Naive B cell (primary cell): ENCODE results near the gene NCMAP. TPM values are rescaled to one million over a fixed set of nuclear protein-coding genes. Genes with fewer than 3 reads are reported as not detected.
"Not testable (repeated sequence)": the region's sequence is repeated elsewhere in the genome, so short reads cannot be mapped to it uniquely, and the experiment has no call there.

Experiments used
- ATAC-seq, 2 donors: fragments of 150-1000 bp; cut with Tn5 transposase; 2 replicates each; pipeline ENCODE4 v1.10.0; 2021; ENCODE audit warnings: low read depth in 2 of 2, mild to moderate bottlenecking in 2 of 2, moderate library complexity in 2 of 2
- DNase-seq: peaks from one replicate; pipeline ENCODE4 v3.0.0; 2022
- H3K27ac Mint-ChIP-seq, 6 donors: one replicate each; pipeline ENCODE4 v1.8.0; 2020 to 2022; ENCODE audit warnings: mild to moderate bottlenecking in 6 of 6, mixed read lengths in 6 of 6, moderate library complexity in 5 of 6, inconsistent platforms in 2 of 6
- H3K27me3 Mint-ChIP-seq, 3 donors: one replicate each; pipeline ENCODE4 v1.8.0; 2021 to 2022; ENCODE audit warnings: mixed read lengths in 3 of 3, mild to moderate bottlenecking in 1 of 3
- H3K36me3 Mint-ChIP-seq, 2 donors: one replicate each; pipeline ENCODE4 v1.8.0; 2020 to 2022; ENCODE audit warnings: mixed read lengths in 2 of 2, inconsistent platforms in 1 of 2, mild to moderate bottlenecking in 1 of 2
- H3K4me1 Mint-ChIP-seq, 3 donors: one replicate each; pipeline ENCODE4 v1.8.0; 2020 to 2022; ENCODE audit warnings: mixed read lengths in 3 of 3, inconsistent platforms in 1 of 3, mild to moderate bottlenecking in 1 of 3, moderate library complexity in 1 of 3
- H3K4me3 Mint-ChIP-seq, 8 donors: one replicate each; pipeline ENCODE4 v1.8.0; 2020 to 2022; ENCODE audit warnings: mild to moderate bottlenecking in 8 of 8, mixed read lengths in 8 of 8, moderate library complexity in 8 of 8, inconsistent platforms in 2 of 8
- H3K9me3 Mint-ChIP-seq, 7 donors: one replicate each; pipeline ENCODE4 v1.8.0; 2020 to 2022; ENCODE audit warnings: mixed read lengths in 7 of 7, mild to moderate bottlenecking in 5 of 7, inconsistent platforms in 2 of 7, moderate library complexity in 1 of 7
- polyA plus RNA-seq, 6 donors: library from polyadenylated mRNA; unstranded; fragments of 300-500 nt; fragmentation: Illumina TruSeq; gene quantifications; one replicate each; pipeline ENCODE4 v1.2.3, GENCODE V29; 2021; ENCODE audit warnings: low read depth in 6 of 6

NCMAP gene
- polyA plus RNA-seq, 6 donors from 2014 or later, result not detected

DNA sequence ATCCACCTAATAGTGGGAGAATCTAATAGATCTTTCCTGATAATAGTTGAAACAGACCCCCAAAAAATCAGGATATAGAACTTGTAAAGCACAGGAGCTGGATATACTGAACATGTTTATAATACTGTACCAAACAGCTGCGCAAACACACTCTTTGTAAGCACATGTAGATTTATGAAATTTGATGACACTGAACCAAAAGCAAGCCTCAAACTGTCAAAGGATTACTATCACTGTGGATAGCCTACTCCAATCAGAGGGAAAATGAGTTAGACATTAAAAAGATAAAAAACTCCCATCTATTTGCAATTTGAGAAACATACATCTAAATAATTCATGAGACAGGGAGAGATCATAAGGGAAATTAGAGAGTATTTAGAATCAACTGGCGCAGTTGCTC, 27.1 kb upstream of the NCMAP start:
- DNase-seq (no peak), ATAC-seq (no peak)
- peaks cover 0 to 11% of the 10 kb centered on the region in 2 donors for H3K36me3 Mint-ChIP-seq
- H3K9me3 Mint-ChIP-seq, result no peaks in the 10 kb centered on the region
- H3K27me3 Mint-ChIP-seq, result no peaks in the 10 kb centered on the region
- peak overlapping the region in 2 of 6 donors; percentile 25 to 55 for H3K27ac Mint-ChIP-seq
- H3K4me1 Mint-ChIP-seq, result peaks cover 11 to 19% (median 17%) of the 10 kb centered on the region in 3 donors
- H3K4me3 Mint-ChIP-seq, result no peak overlapping the region

- not testable (repeated sequence) for ATAC-seq, H3K27ac Mint-ChIP-seq, H3K27me3 Mint-ChIP-seq, DNase-seq, H3K4me3 Mint-ChIP-seq, H3K9me3 Mint-ChIP-seq
- H3K36me3 Mint-ChIP-seq, result peaks cover 0 to 11% of the 10 kb centered on the region in 2 donors
- peaks cover 16 to 25% (median 22%) of the 10 kb centered on the region in 3 donors for H3K4me1 Mint-ChIP-seq
These were observed 26.6 kb upstream of the NCMAP start for GRCh38 chr1:24529292-24529691.

DNA sequence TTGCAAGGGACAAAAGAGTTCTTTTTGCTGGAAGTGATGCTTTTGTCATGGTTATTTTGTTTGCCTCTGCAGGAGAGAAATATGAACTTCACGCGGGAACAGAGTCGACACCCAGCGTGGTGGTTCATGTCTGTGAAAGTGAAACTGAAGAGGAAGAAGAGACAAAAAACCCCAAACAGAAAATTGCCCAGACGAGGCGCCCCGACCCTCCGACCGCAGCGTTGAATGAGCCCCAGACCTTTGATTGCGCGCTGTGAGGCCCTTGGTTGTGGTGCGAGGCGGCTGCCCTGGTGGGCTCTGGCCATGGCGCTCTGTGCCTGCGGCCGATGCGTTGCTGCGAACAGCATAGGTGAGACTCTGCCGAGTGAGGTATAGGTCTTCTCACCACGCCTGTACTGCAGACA, 20.9 kb upstream of the NCMAP start:
- no peaks in the 10 kb centered on the region for H3K9me3 Mint-ChIP-seq
- DNase-seq (peak; percentile 80), ATAC-seq (peak; percentile 87 to 88)
- H3K4me3 Mint-ChIP-seq, result peak overlapping the region; percentile 75 to 92 (median 86)
- peak overlapping the region; percentile 93 to 99 (median 98) for H3K27ac Mint-ChIP-seq
- H3K36me3 Mint-ChIP-seq, result peaks cover 0 to 7% of the 10 kb centered on the region in 2 donors
- no peaks in the 10 kb centered on the region for H3K27me3 Mint-ChIP-seq
- H3K4me1 Mint-ChIP-seq, result peaks cover 21 to 58% (median 30%) of the 10 kb centered on the region in 3 donors

DNA sequence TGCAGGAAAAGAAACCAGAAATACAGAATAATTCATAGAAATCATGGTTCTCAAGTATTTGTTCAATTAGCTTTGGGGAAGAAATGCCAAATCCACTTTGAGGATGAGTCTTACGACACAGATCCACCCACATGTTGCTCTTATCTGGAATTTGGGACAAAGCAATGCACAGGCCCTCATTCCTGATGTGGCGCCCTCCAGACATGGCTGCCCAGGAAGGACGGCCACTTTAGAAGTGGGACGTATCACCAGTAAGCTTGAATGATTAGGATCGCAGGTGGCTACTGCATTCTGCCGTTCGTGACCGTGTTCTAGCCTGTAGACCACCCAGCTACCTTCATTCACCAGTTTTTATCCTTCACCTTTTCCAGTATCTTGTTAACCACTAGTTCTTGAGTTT, 20.1 kb upstream of the NCMAP start:
- Mint-ChIP-seq H3K27ac (peak overlapping the region; percentile 95 to 99 (median 98)), H3K4me3 (peak overlapping the region; percentile 75 to 92 (median 88)), H3K9me3 (no peaks in the 10 kb centered on the region), H3K4me1 (peaks cover 25 to 61% (median 30%) of the 10 kb centered on the region in 3 donors), H3K27me3 (no peaks in the 10 kb centered on the region), H3K36me3 (peaks cover 0 to 7% of the 10 kb centered on the region in 2 donors)
- ATAC-seq, result no peak
- no peak for DNase-seq

GRCh38 chr1:24536391-24536840, 19.5 kb upstream of the NCMAP start:
- no peaks in the 10 kb centered on the region for H3K27me3 Mint-ChIP-seq
- ATAC-seq (peak; percentile 79), DNase-seq (peak; percentile 70)
- H3K4me3 Mint-ChIP-seq, result peak overlapping the region; percentile 75 to 92 (median 84)
- peaks cover 25 to 64% (median 33%) of the 10 kb centered on the region in 3 donors for H3K4me1 Mint-ChIP-seq
- H3K36me3 Mint-ChIP-seq, result peaks cover 0 to 7% of the 10 kb centered on the region in 2 donors
- H3K27ac Mint-ChIP-seq, result peak overlapping the region; percentile 95 to 99 (median 98)
- no peaks in the 10 kb centered on the region for H3K9me3 Mint-ChIP-seq

DNA sequence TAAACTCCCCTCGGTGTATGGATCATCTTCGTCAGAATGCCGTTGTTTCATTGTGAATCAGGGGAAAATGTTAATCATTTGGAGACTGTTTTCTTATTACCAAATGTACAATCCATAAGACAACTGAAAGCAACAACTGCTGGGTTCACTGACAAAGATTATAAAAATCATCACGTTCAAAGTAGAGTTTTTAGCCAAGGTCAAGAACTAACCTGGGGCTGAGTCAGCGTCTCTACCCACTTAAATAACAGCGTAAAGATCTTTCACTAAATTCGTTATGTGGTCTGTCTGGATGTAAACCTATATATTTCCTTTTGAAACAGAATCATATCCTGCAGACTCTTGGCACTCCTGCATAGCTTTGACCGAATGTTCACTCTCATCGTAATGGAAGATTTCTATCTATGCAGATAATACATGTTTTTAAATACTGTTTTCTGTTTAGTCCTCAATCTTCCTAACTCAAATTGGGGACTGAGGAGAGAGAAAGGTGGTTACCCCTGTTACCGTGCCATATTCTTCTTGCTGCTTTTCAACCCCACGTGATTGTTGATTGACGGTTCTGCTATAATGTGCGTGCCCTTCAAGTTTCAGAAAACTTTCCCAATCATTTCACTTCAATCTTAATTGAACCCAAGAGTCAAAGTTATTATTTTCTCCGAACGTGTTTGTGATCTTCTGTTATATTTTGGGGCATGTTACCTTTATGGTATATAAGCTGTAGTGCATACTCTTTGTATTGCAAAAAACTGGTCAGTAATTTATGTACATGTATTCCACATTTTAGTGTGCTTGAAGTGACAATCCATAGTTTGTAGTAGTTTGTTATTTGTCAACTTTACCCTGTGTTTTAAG, 15.6 kb upstream of the NCMAP start:
- no peaks in the 10 kb centered on the region for H3K9me3 Mint-ChIP-seq
- H3K4me3 Mint-ChIP-seq, result peak overlapping the region in 1 of 8 donors; percentile 26
- DNase-seq, result no peak
- no peaks in the 10 kb centered on the region for H3K36me3 Mint-ChIP-seq
- H3K27me3 Mint-ChIP-seq, result no peaks in the 10 kb centered on the region
- H3K27ac Mint-ChIP-seq, result peak overlapping the region in 2 of 6 donors; percentile 18 to 23
- no peak for ATAC-seq
- peaks cover 17 to 49% (median 26%) of the 10 kb centered on the region in 3 donors for H3K4me1 Mint-ChIP-seq

GRCh38 chr1:24540906-24541710, 14.8 kb upstream of the NCMAP start:
- Mint-ChIP-seq H3K27ac (peak overlapping the region in 2 of 6 donors; percentile 28 to 71), H3K4me3 (peak overlapping the region in 2 of 8 donors; percentile 26 to 65), H3K4me1 (peaks cover 12 to 41% (median 25%) of the 10 kb centered on the region in 3 donors), H3K9me3 (no peaks in the 10 kb centered on the region), H3K27me3 (no peaks in the 10 kb centered on the region), H3K36me3 (no peaks in the 10 kb centered on the region)
- ATAC-seq (no peak), DNase-seq (no peak)

GRCh38 chr1:24541711-24542346, 14.1 kb upstream of the NCMAP start:
- peak overlapping the region in 2 of 6 donors; percentile 28 to 71 for H3K27ac Mint-ChIP-seq
- H3K4me3 Mint-ChIP-seq, result peak overlapping the region in 1 of 8 donors; percentile 65
- no peaks in the 10 kb centered on the region for H3K9me3 Mint-ChIP-seq
- no peaks in the 10 kb centered on the region for H3K36me3 Mint-ChIP-seq
- ATAC-seq, result no peak
- H3K27me3 Mint-ChIP-seq, result no peaks in the 10 kb centered on the region
- H3K4me1 Mint-ChIP-seq, result peaks cover 5 to 34% (median 18%) of the 10 kb centered on the region in 3 donors
- no peak for DNase-seq

DNA sequence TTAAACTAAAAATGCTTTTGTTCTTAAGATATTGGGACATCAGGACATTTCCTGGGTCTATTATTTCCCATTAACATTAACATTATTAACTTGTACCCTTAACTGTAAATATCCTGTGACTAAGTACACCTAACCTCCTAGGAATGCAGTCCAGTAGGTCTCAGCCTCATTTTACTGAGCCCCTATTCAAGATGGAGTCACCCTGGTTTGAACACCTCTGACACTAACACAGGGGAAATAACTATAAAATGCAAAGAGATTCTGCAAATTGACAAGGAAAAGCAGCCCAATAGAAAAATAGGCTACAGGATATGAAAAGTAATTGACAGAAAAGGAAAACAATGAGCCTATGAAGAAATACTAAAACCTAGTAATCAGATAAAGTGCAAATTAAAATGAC, 11.6 kb upstream of the NCMAP start:
- no peaks in the 10 kb centered on the region for H3K36me3 Mint-ChIP-seq
- H3K27ac Mint-ChIP-seq, result no peak overlapping the region
- no peaks in the 10 kb centered on the region for H3K27me3 Mint-ChIP-seq
- DNase-seq (no peak), ATAC-seq (no peak)
- peaks cover 16 to 39% (median 37%) of the 10 kb centered on the region in 3 donors for H3K4me1 Mint-ChIP-seq
- no peaks in the 10 kb centered on the region for H3K9me3 Mint-ChIP-seq
- H3K4me3 Mint-ChIP-seq, result no peak overlapping the region

GRCh38 chr1:24545662-24546061, 10.2 kb upstream of the NCMAP start:
- Mint-ChIP-seq H3K9me3 (no peaks in the 10 kb centered on the region), H3K27ac (peak overlapping the region in 1 of 6 donors; percentile 10), H3K4me1 (peaks cover 11 to 34% (median 32%) of the 10 kb centered on the region in 3 donors), H3K4me3 (no peak overlapping the region), H3K27me3 (no peaks in the 10 kb centered on the region), H3K36me3 (no peaks in the 10 kb centered on the region)
- DNase-seq, result no peak
- no peak for ATAC-seq

- H3K36me3 Mint-ChIP-seq, result no peaks in the 10 kb centered on the region
- H3K9me3 Mint-ChIP-seq, result no peaks in the 10 kb centered on the region
- no peaks in the 10 kb centered on the region for H3K27me3 Mint-ChIP-seq
- H3K4me1 Mint-ChIP-seq, result peaks cover 15 to 40% (median 26%) of the 10 kb centered on the region in 3 donors
- ATAC-seq (no peak), DNase-seq (no peak)
- no peak overlapping the region for H3K4me3 Mint-ChIP-seq
- H3K27ac Mint-ChIP-seq, result peak overlapping the region in 2 of 6 donors; percentile 7 to 23
These were observed 8.7 kb upstream of the NCMAP start for GRCh38 chr1:24547195-24547594.

GRCh38 chr1:24548070-24548469, 7.8 kb upstream of the NCMAP start:
- no peaks in the 10 kb centered on the region for H3K27me3 Mint-ChIP-seq
- H3K36me3 Mint-ChIP-seq, result no peaks in the 10 kb centered on the region
- ATAC-seq, result no peak
- peaks cover 15 to 42% (median 26%) of the 10 kb centered on the region in 3 donors for H3K4me1 Mint-ChIP-seq
- no peak overlapping the region for H3K4me3 Mint-ChIP-seq
- H3K27ac Mint-ChIP-seq, result peak overlapping the region in 3 of 6 donors; percentile 4 to 70 (median 34)
- H3K9me3 Mint-ChIP-seq, result no peaks in the 10 kb centered on the region
- no peak for DNase-seq

DNA sequence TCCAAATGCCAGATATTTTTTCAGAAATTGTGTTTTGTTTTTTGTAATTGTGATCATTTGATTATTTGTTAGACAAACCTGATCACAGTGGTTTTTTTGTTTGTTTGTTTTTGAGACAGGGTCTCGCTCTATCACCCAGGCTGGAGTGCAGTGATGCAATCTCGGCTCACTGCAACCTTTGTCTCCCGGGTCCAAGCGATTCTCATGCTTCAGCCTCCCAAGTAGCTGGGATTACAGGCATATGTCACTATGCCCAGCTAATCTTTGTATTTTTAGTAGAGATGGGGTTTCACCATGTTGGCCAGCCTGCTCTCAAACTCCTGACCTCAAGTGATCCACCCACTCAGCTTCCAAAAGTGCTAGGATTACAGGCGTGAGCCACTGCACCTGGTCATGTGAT, 6.7 kb upstream of the NCMAP start:
- not testable (repeated sequence) for H3K27ac Mint-ChIP-seq, H3K36me3 Mint-ChIP-seq, H3K9me3 Mint-ChIP-seq, H3K4me3 Mint-ChIP-seq, H3K27me3 Mint-ChIP-seq, DNase-seq, ATAC-seq
- H3K4me1 Mint-ChIP-seq, result peaks cover 15 to 42% (median 26%) of the 10 kb centered on the region in 3 donors
